ENCODE data around the gene GALNT7. TPM values are rescaled to one million over a fixed set of nuclear protein-coding genes. Genes with fewer than 3 reads are reported as not detected.
A peak's percentile ranks its signal among the peaks of the same experiment; 100 is the strongest.
"Not testable (repeated sequence)": the region's sequence is repeated elsewhere in the genome, so short reads cannot be mapped to it uniquely, and the experiment has no call there.

GALNT7 gene
- 10 to 100 TPM in 1 of 2 donors, 1 to 10 TPM in 1; 8.8 to 10.2 TPM for total RNA-seq

DNA sequence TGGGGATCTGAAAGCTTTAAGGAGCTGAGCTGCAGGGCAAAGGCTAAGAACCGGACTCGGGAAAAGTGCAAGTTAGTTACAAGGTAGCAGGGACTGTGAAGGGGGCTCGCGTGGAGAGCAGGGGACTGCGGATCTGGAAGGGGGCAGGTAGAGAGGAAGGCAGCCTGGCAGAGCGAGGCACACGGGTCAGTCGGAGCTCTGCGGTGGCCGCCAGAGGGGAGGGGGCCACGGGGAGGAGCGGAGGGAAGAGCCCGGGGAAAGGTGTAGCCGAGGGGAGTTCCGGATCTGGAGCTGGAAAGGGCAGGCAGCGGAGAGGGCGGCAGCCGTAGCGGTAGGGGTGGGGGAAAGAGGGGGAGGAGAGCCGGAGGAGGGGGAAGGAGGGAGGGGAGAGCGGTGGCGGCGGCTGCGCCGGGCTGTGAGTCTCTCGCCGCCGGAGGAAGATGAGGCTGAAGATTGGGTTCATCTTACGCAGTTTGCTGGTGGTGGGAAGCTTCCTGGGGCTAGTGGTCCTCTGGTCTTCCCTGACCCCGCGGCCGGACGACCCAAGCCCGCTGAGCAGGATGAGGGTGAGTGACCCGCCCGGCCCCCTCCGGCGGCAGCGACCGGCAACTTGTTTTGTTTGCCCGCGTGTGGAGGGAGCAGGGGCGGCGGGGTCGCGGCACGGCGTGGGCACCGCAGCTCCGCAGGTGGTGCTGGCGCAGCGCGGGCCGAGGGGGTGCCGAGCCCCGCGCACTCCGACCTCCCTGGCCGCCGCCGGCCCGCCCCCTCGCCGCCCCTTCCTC, at the start of gene GALNT7:
GALNT7 (plus strand) TSS at position 416 of the 782 bp plus-strand sequence; CDS start at position 441, 25 bp downstream.
- peak; percentile 59 to 65 for ATAC-seq
- Mint-ChIP-seq H3K36me3 (peaks cover 0 to 6% of the 10 kb centered on the region in 2 donors), H3K27ac (peak within 1 kb of the TSS; percentile 76 to 87), H3K9me3 (no peaks in the 10 kb centered on the region)
- DNase-seq (ENCODE audit: low spot score in 2 of 2): peak; percentile 37 to 67

DNA sequence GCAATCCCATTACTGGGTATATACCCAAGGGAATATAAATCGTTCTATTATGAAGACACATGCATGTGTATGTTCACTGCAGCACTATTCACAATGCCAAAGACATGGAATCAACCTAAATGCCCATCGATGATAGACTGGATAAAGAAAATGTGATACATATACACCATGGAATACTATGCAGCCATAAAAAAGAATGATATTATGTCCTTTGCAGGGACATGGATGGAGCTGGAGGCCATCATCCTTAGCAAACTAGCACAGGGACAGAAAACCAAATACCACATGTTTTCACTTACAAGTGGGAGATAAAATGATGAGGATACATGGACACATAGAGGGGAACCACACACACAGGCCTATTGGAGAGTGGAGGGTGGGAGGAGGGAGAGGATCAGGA, 49.8 kb upstream of the GALNT7 start:
- H3K27ac Mint-ChIP-seq; ATAC-seq; DNase-seq (ENCODE audit: low spot score in 2 of 2): not testable (repeated sequence)
- Mint-ChIP-seq H3K36me3 (peaks cover 1 to 19% of the 10 kb centered on the region in 2 donors), H3K9me3 (peaks cover 5 to 14% of the 10 kb centered on the region in 2 donors)

DNA sequence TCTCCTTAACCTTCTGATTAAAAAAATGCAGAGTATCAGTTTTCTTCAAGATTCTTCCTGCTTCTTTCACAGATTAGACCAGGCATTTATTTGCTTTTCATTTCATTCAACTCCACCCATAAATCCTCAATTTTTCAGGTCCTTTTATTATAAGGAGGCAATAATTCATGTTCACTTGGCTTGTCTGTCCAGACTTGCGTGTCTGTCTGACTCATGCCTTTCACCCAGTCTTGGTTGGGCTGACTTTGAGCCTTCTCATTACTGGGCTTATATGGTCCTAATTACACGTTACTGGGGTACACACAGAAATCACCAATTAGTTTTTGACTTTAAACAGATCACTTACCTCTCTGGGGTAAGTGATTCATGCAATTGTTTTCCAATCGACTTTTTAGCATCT, 48.8 kb upstream of the GALNT7 start:
- ATAC-seq: no peak
- no peak for DNase-seq (ENCODE audit: low spot score in 2 of 2)
- H3K36me3 Mint-ChIP-seq: peaks cover 0 to 19% of the 10 kb centered on the region in 2 donors
- peaks cover 5 to 14% of the 10 kb centered on the region in 2 donors for H3K9me3 Mint-ChIP-seq
- no peak overlapping the region for H3K27ac Mint-ChIP-seq

DNA sequence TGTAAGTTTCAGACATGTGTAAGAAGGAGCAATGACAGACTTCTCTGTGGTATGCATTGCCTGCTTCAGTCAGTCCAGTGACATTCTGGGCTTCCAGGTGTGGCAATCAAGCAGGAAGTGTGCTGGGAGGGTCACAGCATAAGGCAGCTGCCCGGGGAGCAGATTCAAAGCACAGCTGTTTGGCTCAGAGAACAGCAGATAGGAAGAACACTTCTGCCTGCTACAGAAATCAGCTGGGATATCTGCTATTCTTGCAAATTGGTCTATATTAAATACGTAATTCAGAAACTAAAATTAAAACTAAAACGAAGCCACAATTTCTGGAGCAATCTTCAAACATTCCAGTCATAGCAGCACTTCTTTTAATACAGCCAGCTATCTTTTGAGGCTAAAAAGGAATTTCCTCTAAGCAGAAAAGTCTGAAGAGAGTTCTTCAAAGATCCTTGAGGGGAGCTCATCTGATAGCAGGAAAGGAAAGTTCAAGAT, 47.5 kb upstream of the GALNT7 start:
- peak; percentile 44 to 56 for ATAC-seq

DNA sequence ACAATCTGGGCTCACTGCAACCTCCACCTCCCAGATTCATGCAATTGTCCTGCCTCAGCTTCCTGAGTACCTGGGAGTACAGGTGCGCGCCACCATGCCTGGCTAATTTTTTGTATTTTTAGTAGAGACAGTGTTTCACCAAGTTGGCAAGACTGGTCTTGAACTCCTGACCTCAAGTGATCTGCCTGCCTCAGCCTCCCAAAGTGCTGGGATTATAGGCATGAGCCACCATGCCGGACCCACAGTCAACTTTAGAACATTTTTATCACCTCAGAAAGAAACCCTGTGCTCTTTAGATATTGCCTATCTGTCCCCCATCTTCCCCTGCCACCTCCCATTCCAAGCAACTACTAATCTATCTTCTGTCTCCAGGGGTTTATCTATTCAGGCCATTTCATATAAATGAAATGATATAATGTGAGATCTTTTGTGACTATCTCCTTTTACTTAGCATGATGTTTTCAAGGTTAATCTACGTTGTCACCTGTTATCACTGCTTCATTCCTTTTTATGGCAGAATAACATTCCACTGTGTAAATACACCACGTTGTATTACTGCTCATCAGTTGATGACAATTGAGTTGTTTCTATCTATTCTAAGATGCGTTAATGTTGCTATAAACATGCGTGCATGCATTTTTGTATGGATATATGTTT, 44.3 kb upstream of the GALNT7 start:
- no peaks in the 10 kb centered on the region for H3K36me3 Mint-ChIP-seq
- no peak overlapping the region for H3K27ac Mint-ChIP-seq
- no peaks in the 10 kb centered on the region for H3K9me3 Mint-ChIP-seq
- DNase-seq (ENCODE audit: low spot score in 2 of 2) (no peak), ATAC-seq (no peak)

More for the DNA sequence above, 47.5 kb upstream of the GALNT7 start:
- Mint-ChIP-seq H3K36me3 (peaks cover 0 to 19% of the 10 kb centered on the region in 2 donors), H3K27ac (no peak overlapping the region), H3K9me3 (peaks cover 5 to 14% of the 10 kb centered on the region in 2 donors)
- no peak for DNase-seq (ENCODE audit: low spot score in 2 of 2)

DNA sequence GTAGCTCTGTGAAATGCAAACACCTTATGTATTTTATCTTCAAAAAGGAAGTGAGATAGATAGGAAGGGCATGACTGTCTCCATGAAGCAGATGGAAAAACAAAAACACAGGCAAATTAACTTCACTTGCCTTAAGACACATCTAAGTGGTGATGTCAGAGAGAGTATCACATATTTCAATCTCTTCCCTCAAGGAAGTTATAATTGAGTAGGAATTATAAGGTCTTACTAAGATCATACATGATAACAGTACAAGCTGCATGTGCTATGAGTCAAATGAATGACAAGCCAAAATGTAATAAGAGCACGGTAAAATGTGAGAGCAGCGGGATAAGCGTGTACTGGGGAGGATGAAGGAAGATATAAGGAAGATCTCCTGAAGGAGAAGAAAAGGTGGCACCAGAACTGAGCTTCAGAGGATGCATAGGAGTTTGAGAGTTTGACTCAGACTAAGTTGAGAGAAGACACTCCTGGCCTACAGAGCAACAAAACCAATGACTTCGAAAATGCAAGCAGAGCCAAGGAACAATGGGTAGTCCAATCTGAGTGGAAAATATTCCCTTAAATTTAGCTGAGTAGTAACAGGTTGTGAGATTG, 43.3 kb upstream of the GALNT7 start:
- ATAC-seq (no peak), DNase-seq (ENCODE audit: low spot score in 2 of 2) (no peak)
- no peak overlapping the region for H3K27ac Mint-ChIP-seq
- H3K9me3 Mint-ChIP-seq: no peaks in the 10 kb centered on the region
- H3K36me3 Mint-ChIP-seq: no peaks in the 10 kb centered on the region

DNA sequence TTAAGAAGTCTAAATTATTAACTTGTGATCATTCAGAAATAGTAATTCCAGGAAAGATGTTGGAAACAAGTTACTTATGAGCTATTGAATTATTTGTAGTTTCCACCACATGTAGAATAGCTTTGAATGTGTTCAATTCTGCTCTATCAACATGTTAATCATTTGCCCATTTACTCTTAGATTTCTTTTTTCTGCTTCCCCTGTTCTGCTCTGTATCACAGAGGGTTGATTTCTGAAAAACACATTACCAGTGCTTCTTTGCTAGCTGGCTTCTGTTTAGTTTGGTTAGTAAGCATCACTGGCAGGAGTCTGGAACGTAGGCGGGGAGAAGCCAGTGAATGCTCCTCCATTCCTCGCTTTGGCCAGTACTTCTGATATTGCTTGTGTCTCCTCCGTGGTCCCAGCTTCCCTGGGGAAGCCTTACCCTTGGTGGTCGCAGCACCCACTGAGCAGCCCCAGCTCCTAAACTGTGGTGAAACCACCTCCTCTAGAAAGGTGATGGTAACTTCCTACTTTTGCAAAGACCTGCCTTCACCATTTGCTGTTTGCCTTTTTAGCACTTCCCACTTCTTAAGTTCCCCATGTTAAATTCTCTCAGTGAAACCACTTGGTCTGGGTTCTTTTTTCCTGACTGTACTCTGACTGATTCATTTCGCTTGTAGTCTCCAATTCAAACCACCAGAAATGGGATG, 40.3 kb upstream of the GALNT7 start:
- Mint-ChIP-seq H3K9me3 (no peaks in the 10 kb centered on the region), H3K36me3 (no peaks in the 10 kb centered on the region), H3K27ac (no peak overlapping the region)
- DNase-seq (ENCODE audit: low spot score in 2 of 2): no peak
- no peak for ATAC-seq

- ATAC-seq (no peak), DNase-seq (ENCODE audit: low spot score in 2 of 2) (no peak)
- H3K9me3 Mint-ChIP-seq: no peaks in the 10 kb centered on the region
- H3K36me3 Mint-ChIP-seq: no peaks in the 10 kb centered on the region
- no peak overlapping the region for H3K27ac Mint-ChIP-seq
These were observed 37.9 kb upstream of the GALNT7 start for GRCh38 chr4:173130687-173131086.

DNA sequence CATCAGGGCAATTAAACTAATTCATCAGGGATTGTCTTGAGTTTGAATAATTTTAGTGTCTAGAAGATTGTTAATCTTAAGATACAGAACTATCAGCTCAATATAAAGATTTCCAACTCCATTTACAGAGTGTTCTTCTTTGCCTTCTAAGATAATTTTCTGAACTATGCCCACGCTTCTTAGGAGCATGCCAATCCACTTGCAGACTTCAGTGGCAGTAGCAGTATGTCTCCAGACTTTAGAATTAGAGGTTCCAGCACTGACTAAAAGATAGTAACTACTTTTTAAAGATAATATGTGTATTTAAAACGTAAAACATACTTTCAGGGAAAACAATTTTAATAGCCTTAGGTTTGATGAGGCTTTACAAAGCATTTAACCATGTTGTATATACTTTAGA, 34.2 kb upstream of the GALNT7 start:
- DNase-seq (ENCODE audit: low spot score in 2 of 2): no peak
- H3K27ac Mint-ChIP-seq: no peak overlapping the region
- ATAC-seq: no peak
- H3K36me3 Mint-ChIP-seq: no peaks in the 10 kb centered on the region
- H3K9me3 Mint-ChIP-seq: no peaks in the 10 kb centered on the region

GRCh38 chr4:173135241-173135847, 33.3 kb upstream of the GALNT7 start:
- ATAC-seq: no peak

DNA sequence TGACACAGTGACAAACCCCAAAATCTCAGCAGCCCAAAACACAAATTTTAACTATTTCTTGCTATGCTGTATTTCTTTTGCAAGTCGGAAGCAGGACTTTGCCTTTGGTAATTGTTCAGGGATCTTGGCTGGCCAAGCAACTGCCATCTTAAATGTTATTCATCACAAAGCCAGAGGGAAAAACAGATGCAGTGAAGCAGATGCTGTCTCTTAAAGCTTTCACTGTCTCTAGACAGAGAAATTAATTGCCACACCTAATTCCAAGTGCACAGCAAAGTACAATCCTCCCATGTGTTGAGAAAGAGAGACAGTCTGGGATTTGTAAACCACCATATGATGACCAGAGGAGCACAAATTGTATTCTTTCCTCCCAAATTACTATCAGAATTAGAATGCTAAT, 30.0 kb upstream of the GALNT7 start:
- Mint-ChIP-seq H3K27ac (no peak overlapping the region), H3K36me3 (no peaks in the 10 kb centered on the region), H3K9me3 (no peaks in the 10 kb centered on the region)
- DNase-seq (ENCODE audit: low spot score in 2 of 2): no peak
- no peak for ATAC-seq

More at GRCh38 chr4:173135241-173135847, 33.3 kb upstream of the GALNT7 start:
- Mint-ChIP-seq H3K36me3 (no peaks in the 10 kb centered on the region), H3K9me3 (no peaks in the 10 kb centered on the region), H3K27ac (no peak overlapping the region)
- no peak for DNase-seq (ENCODE audit: low spot score in 2 of 2)

GRCh38 chr4:173139561-173139960, 29.1 kb upstream of the GALNT7 start:
- H3K36me3 Mint-ChIP-seq: no peaks in the 10 kb centered on the region
- H3K27ac Mint-ChIP-seq: no peak overlapping the region

GRCh38 chr4:173145131-173145530, 23.5 kb upstream of the GALNT7 start:
- no peak for ATAC-seq
- no peaks in the 10 kb centered on the region for H3K36me3 Mint-ChIP-seq
- H3K9me3 Mint-ChIP-seq: no peaks in the 10 kb centered on the region
- DNase-seq (ENCODE audit: low spot score in 2 of 2): no peak
- H3K27ac Mint-ChIP-seq: no peak overlapping the region

More at GRCh38 chr4:173139561-173139960, 29.1 kb upstream of the GALNT7 start:
- ATAC-seq (no peak), DNase-seq (ENCODE audit: low spot score in 2 of 2) (no peak)
- H3K9me3 Mint-ChIP-seq: no peaks in the 10 kb centered on the region

DNA sequence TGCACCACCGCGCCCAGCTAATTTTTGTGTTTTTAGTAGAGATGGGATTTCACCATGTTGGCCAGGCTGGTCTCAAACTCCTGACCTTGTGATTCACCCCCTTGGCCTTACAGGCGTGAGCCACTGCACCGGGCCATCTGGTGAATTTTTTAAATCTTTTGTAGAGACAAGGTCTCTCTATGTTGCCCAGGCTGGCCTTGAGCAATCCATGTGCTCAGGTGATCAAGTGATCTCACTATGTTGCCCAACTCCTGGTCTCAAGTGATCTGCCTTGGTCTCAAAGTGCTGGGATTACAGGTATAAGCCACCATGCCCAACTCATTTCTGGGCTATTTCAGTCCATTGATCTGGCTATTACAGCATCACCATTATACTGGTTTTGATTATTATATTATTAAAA, 22.2 kb upstream of the GALNT7 start:
- H3K27ac Mint-ChIP-seq: no peak overlapping the region
- DNase-seq (ENCODE audit: low spot score in 2 of 2) (no peak), ATAC-seq (no peak)
- no peaks in the 10 kb centered on the region for H3K36me3 Mint-ChIP-seq
- H3K9me3 Mint-ChIP-seq: no peaks in the 10 kb centered on the region

DNA sequence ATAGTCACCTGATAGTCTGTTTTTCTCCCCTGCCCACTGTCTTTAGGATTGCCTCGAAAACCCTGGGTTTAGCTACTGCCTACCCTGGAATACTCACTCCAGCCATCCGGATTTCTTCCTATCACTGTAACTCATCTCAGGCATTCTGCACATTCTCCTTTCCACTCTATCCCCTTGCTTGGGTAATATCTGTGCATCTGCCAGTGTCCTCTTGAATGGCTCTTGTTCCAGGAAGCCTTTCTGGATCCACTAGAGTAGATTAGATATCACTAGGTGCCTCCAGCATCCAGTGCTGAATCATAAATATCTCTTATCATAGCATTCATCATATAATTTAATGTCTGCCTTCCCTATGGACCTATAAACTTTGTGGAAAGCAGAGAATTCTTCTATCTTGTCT, 17.1 kb upstream of the GALNT7 start:
- Mint-ChIP-seq H3K9me3 (no peaks in the 10 kb centered on the region), H3K36me3 (no peaks in the 10 kb centered on the region), H3K27ac (no peak overlapping the region)
- ATAC-seq (no peak), DNase-seq (ENCODE audit: low spot score in 2 of 2) (no peak)

DNA sequence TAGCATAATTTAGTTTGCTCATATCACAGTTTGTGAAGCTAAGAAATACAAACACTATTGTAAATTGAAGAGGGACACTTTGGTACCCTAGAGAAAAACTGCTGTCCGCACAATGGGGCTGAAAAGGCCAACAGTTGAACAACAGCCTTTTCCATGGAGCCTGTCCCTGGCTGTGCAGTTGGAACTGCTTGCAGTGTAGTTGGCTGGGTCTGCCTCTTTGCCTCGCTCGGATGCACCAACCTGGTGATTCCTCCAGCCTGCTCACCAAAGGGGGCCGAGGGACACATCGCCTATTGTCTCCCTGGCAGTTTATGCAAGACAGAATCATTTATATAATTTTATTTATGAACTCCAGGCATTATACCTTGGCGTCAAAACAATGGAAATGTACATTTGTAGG, 16.5 kb upstream of the GALNT7 start:
- DNase-seq (ENCODE audit: low spot score in 2 of 2): no peak
- no peaks in the 10 kb centered on the region for H3K36me3 Mint-ChIP-seq
- H3K27ac Mint-ChIP-seq: no peak overlapping the region
- no peaks in the 10 kb centered on the region for H3K9me3 Mint-ChIP-seq
- ATAC-seq: no peak

Data from activated naive CD4-positive, alpha-beta T cell treated with anti-CD3 and anti-CD28 coated beads, Interleukin-2, amount 50 U/mL, for 72 hours (primary cell).